T-cell (primary cell): ENCODE results near the gene ACTL6B. TPM values are rescaled to one million over a fixed set of nuclear protein-coding genes. Genes with fewer than 3 reads are reported as not detected.

Experiments
- ATAC-seq, 4 experiments: fragments of 200-7000 bp in 3 of 4; fragments of 150-1000 bp in 1 of 4; cut with Tn5 transposase; replicated peaks in 1 of 4; 1 replicate in 3 of 4; 2 replicates in 1 of 4; pipeline ENCODE4 v1.10.0; 2021; ENCODE audit warnings: moderate library complexity in 3 of 4, mild to moderate bottlenecking in 2 of 4, moderate number of reproducible peaks in 1 of 4
- CTCF ChIA-PET, 2 donors: fragments of 300-600 bp; sonication (Branson Sonifier 250); formaldehyde crosslinking; loops; one replicate each; lab custom pipeline; 2022; ENCODE audit warnings: antibody characterized with exemption in 2 of 2; lab: Charles Lee
- POLR2A ChIA-PET, 2 donors: fragments of 300-600 bp; sonication (Branson Sonifier 250); formaldehyde crosslinking; loops; one replicate each; lab custom pipeline; 2022; ENCODE audit warnings: antibody characterized with exemption in 2 of 2; lab: Charles Lee
- DNase-seq, 35 experiments: peaks; one replicate each; pipeline versions ENCODE4 v3.0.0 to v3.0.0-alpha.2; 2013 to 2023
- H3K27ac ChIP-seq: one replicate; pipeline ENCODE4 v1.5.1; 2013; ENCODE audit warnings: low read length
- H3K27me3 ChIP-seq, 2 experiments: replicated peaks in 1 of 2; 1 replicate in 1 of 2; 2 replicates in 1 of 2; pipeline versions ENCODE4 v1.6.1 to v1.7.0; 2013; ENCODE audit warnings: low read length in 1 of 2, mixed read lengths in 1 of 2; ENCODE audit not compliant: control insufficient read depth in 2 of 2, insufficient read depth in 2 of 2; ENCODE audit errors: extremely low read depth in 1 of 2
- H3K36me3 ChIP-seq, 2 donors: 1 replicate in 1 of 2; 2 replicates in 1 of 2; pipeline versions ENCODE4 v1.6.1 to v1.7.0; 2013; ENCODE audit warnings: low read length in 1 of 2; ENCODE audit not compliant: control insufficient read depth in 2 of 2, insufficient read depth in 1 of 2; ENCODE audit errors: extremely low read depth in 1 of 2
- H3K4me1 ChIP-seq, 2 experiments: 1 replicate in 1 of 2; 2 replicates in 1 of 2; pipeline versions ENCODE4 v1.6.1 to v1.7.0; 2013; ENCODE audit warnings: low read length in 2 of 2, mixed read lengths in 1 of 2; ENCODE audit not compliant: insufficient read depth in 2 of 2, control insufficient read depth in 1 of 2; ENCODE audit errors: extremely low read depth in 1 of 2
- H3K4me3 ChIP-seq, 2 donors: 1 replicate in 1 of 2; 2 replicates in 1 of 2; pipeline versions ENCODE4 v1.5.1 to v1.7.0; 2013; ENCODE audit warnings: mild to moderate bottlenecking in 2 of 2, low read length in 1 of 2, moderate library complexity in 1 of 2; ENCODE audit not compliant: control insufficient read depth in 1 of 2; ENCODE audit errors: extremely low read depth in 1 of 2
- H3K9me3 ChIP-seq: 2 replicates; pipeline ENCODE4 v1.7.0; 2013
- H3K27ac Mint-ChIP-seq, 2 donors: one replicate each; pipeline ENCODE4 v1.8.0; 2020 to 2021; ENCODE audit warnings: mild to moderate bottlenecking in 2 of 2, mixed read lengths in 2 of 2
- H3K27me3 Mint-ChIP-seq, 2 donors: one replicate each; pipeline ENCODE4 v1.8.0; 2021 to 2022; ENCODE audit warnings: mixed read lengths in 2 of 2
- H3K36me3 Mint-ChIP-seq: one replicate; pipeline ENCODE4 v1.8.0; 2021; ENCODE audit warnings: mixed read lengths
- H3K4me1 Mint-ChIP-seq, 3 donors: one replicate each; pipeline ENCODE4 v1.8.0; 2020 to 2022; ENCODE audit warnings: mixed read lengths in 3 of 3, mild to moderate bottlenecking in 1 of 3
- H3K4me3 Mint-ChIP-seq, 3 donors: one replicate each; pipeline ENCODE4 v1.8.0; 2020 to 2022; ENCODE audit warnings: mild to moderate bottlenecking in 3 of 3, mixed read lengths in 3 of 3, moderate library complexity in 3 of 3
- H3K9me3 Mint-ChIP-seq, 3 donors: one replicate each; pipeline ENCODE4 v1.8.0; 2020 to 2022; ENCODE audit warnings: mixed read lengths in 3 of 3
- WGBS: methylation state at CpG from one replicate; pipeline ENCODE4 v1.1.5; 2013; ENCODE audit warnings: missing lambda C conversion rate; ENCODE audit not compliant: insufficient coverage; 5-methylcytosine and 5-hydroxymethylcytosine counted together
- total RNA-seq, 35 experiments: library from RNA in 6 of 35; stranded (reverse) in 6 of 35; fragments of 120-200 nt in 1 of 35; gene quantifications; one replicate each; pipeline versions ENCODE4 v1.2.1 to v1.2.4 and lab custom pipeline; 2013 to 2026

The ACTL6B gene
- total RNA-seq, 5 donors from 2014 or later (not counting 1 experiment from before 2014, with no cell fraction given): not detected

DNA sequence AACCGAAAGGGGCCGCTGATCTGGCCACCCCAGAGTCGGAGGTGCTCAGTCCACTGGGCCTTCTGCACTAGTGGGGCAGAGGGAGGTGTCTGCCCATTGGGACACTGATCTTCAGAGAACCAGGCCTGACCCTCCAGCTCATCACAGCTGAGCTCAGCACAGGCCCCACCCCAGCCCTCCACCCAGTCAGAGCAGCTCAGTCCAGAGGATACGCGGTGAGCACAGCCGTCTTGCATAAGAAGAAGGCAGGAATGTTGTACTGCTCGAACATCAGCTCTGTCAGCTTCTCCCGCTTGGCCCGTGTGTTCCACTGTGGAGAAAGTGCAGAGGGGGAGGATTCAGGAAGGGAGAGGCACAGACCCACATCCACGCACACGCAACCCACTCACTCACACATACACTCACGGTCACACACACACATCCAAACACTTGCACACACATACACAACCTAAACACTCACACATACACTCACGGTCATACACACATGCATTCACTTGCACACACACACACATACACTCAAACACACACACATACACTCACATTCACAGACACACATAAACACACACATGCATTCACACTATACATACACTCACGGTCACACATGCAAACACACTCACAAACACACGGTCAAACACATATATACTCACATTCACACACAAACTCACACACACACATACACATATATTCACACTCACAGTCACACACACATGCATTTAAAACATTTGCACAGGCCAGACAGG, 6.3 kb downstream of the ACTL6B start:
- H3K4me1 ChIP-seq: no peaks in the 10 kb centered on the region
- Mint-ChIP-seq H3K27ac (no peak overlapping the region), H3K9me3 (no peaks in the 10 kb centered on the region), H3K4me3 (no peak overlapping the region), H3K27me3 (peaks cover 25 to 43% of the 10 kb centered on the region in 2 donors), H3K36me3 (no peaks in the 10 kb centered on the region), H3K4me1 (peaks cover 0 to 2% (median 2%) of the 10 kb centered on the region in 3 donors)
- no peak for ATAC-seq
- DNase-seq: no peak
- CTCF ChIA-PET: interaction anchor here in 1 of 2 donors (0.5 to 0.6 kb wide), 2 partner anchors 14 to 430 kb away, joined by 3 read pairs; no protein-coding TSS in a partner anchor
- H3K4me3 ChIP-seq: no peak overlapping the region
- POLR2A ChIA-PET: no interaction called here
- H3K27me3 ChIP-seq: peaks cover 3 to 74% of the 10 kb centered on the region in 2 experiments
- 88% methylated on average over 6 of the region's 15 CpGs for WGBS
- no peak overlapping the region for H3K27ac ChIP-seq
- H3K36me3 ChIP-seq: no peaks in the 10 kb centered on the region
- H3K9me3 ChIP-seq: no peaks in the 10 kb centered on the region

DNA sequence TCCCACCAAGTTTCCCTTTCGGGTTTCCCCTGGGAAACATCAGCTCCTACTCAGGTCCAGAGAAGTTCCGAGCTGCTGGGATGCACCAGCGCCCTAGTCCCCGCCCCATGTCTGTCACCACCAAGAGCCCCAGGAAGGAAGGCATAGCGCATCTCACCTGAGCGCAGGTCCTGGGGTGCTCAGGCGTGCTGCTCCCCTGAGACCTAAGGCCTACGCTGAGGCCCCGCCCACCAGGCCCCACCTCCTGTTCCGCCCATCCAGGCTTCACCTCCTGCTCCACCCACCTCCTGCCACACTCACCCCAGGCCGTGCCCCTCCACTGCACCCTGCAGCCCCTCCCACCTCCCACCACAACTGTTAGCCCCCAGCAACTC, 13.7 kb downstream of the ACTL6B start:
- peaks cover 0 to 13% of the 10 kb centered on the region in 2 donors for H3K27me3 Mint-ChIP-seq
- H3K36me3 Mint-ChIP-seq: no peaks in the 10 kb centered on the region

DNA sequence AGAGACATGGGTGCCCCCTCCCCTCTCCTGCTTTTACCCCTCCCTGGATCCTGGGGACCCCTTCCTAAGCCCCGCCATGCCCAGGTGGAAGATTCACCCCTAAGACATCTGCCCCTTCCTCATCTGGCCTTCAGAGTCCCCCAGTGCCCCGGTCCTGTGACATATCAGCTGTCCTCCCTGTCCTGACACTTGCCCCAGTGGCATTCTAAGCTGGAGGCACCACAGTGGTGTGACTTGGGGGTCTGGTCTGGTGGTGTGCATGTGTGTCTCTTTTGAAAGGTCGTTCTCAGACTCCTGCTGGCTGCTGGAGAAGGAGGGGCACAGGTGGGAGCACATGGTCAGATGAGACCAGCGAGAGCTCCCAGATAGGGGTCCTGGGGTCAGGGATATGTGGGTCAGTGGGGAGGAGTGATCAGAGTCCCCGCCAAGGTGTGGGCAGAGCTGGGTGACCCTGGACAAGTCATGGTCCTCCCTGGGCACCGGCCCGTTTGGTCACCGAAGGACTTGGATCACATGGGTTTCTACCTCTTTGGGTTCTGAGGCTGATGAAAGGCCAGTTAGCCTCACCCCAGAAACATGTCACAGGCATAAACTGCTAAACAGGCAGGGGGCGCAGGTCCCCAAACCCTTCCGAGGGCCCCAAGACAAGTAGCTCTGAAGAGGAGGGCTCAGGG, 14.3 kb downstream of the ACTL6B start:
- Mint-ChIP-seq H3K36me3 (no peaks in the 10 kb centered on the region), H3K4me1 (peaks cover 0 to 3% (median 0%) of the 10 kb centered on the region in 3 donors), H3K27me3 (peaks cover 0 to 10% of the 10 kb centered on the region in 2 donors), H3K27ac (no peak overlapping the region), H3K9me3 (no peaks in the 10 kb centered on the region), H3K4me3 (no peak overlapping the region)
- H3K4me1 ChIP-seq: peaks cover 0 to 2% of the 10 kb centered on the region in 2 experiments
- no peak for DNase-seq
- H3K27ac ChIP-seq: no peak overlapping the region
- ChIA-PET POLR2A (interaction anchor here in 1 of 2 donors (0.6 kb wide), 1 partner anchor 147 kb away, joined by 3 read pairs; no protein-coding TSS in a partner anchor), CTCF (no interaction called here)
- 87% methylated on average over 8 of the region's 10 CpGs for whole genome bisulfite sequencing
- no peak for ATAC-seq
- no peaks in the 10 kb centered on the region for H3K36me3 ChIP-seq
- H3K9me3 ChIP-seq: no peaks in the 10 kb centered on the region
- H3K27me3 ChIP-seq: peaks cover 0 to 34% of the 10 kb centered on the region in 2 experiments
- no peak overlapping the region for H3K4me3 ChIP-seq

More for the DNA sequence above, 13.7 kb downstream of the ACTL6B start:
- DNase-seq (peak in 5 of 35 experiments; percentile 11 to 25 (median 20)), ATAC-seq (peak; percentile 31 to 57 (median 54))
- ChIA-PET CTCF (no interaction called here), POLR2A (interaction anchor here in 1 of 2 donors (0.6 kb wide), 1 partner anchor 147 kb away, joined by 3 read pairs; no protein-coding TSS in a partner anchor)
- Histone ChIP-seq H3K4me1 (peaks cover 0 to 2% of the 10 kb centered on the region in 2 experiments), H3K36me3 (no peaks in the 10 kb centered on the region), H3K4me3 (no peak overlapping the region), H3K27ac (no peak overlapping the region), H3K27me3 (peaks cover 0 to 40% of the 10 kb centered on the region in 2 experiments), H3K9me3 (no peaks in the 10 kb centered on the region)
- Mint-ChIP-seq H3K27ac (no peak overlapping the region), H3K4me1 (peaks cover 0 to 3% (median 0%) of the 10 kb centered on the region in 3 donors), H3K9me3 (no peaks in the 10 kb centered on the region), H3K4me3 (no peak overlapping the region)
- 71% methylated on average over 11 of the region's 11 CpGs for WGBS

DNA sequence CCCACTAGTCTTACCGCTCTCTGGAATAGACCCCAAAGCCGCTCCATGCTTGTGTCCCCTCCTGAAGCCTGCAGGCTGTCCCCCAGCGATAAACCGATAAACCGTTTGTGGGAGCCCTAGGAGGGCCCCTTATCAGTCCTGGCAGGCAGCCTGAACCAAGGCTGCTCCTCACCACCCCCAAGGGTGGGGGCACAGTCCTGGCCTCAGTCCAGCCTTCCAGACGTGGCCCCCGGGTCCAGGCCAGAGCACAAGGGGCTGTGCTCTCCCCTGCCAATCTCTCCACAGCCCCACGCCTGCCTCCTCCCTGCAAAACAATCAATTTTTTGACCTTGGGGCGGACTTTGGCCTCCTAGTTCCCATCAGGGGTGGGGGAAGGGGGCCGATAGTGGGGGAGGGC, 14.8 kb downstream of the ACTL6B start, which contains the start of gene TFR2:
TSS of gene TFR2 (minus strand) at position 90 of the 397 bp plus-strand sequence. CDS start at position 47, 43 bp downstream.
- ChIA-PET CTCF (no interaction called here), POLR2A (no interaction called here)
- peaks cover 0 to 3% (median 0%) of the 10 kb centered on the region in 3 donors for H3K4me1 Mint-ChIP-seq
- H3K9me3 ChIP-seq: no peaks in the 10 kb centered on the region
- peaks cover 3% of the 10 kb centered on the region for H3K36me3 Mint-ChIP-seq
- peaks cover 0 to 29% of the 10 kb centered on the region in 2 experiments for H3K27me3 ChIP-seq
- no peaks in the 10 kb centered on the region for H3K9me3 Mint-ChIP-seq
- DNase-seq (no peak), ATAC-seq (no peak)
- no peaks in the 10 kb centered on the region for H3K36me3 ChIP-seq
- peaks cover 0 to 10% of the 10 kb centered on the region in 2 donors for H3K27me3 Mint-ChIP-seq
- H3K4me3 ChIP-seq: no peak within 1 kb of the TSS
- no peak within 1 kb of the TSS for H3K27ac Mint-ChIP-seq
- peaks cover 0 to 2% of the 10 kb centered on the region in 2 experiments for H3K4me1 ChIP-seq
- H3K4me3 Mint-ChIP-seq: no peak within 1 kb of the TSS
- WGBS: 78% methylated on average over 5 of the region's 10 CpGs
- H3K27ac ChIP-seq: no peak within 1 kb of the TSS

DNA sequence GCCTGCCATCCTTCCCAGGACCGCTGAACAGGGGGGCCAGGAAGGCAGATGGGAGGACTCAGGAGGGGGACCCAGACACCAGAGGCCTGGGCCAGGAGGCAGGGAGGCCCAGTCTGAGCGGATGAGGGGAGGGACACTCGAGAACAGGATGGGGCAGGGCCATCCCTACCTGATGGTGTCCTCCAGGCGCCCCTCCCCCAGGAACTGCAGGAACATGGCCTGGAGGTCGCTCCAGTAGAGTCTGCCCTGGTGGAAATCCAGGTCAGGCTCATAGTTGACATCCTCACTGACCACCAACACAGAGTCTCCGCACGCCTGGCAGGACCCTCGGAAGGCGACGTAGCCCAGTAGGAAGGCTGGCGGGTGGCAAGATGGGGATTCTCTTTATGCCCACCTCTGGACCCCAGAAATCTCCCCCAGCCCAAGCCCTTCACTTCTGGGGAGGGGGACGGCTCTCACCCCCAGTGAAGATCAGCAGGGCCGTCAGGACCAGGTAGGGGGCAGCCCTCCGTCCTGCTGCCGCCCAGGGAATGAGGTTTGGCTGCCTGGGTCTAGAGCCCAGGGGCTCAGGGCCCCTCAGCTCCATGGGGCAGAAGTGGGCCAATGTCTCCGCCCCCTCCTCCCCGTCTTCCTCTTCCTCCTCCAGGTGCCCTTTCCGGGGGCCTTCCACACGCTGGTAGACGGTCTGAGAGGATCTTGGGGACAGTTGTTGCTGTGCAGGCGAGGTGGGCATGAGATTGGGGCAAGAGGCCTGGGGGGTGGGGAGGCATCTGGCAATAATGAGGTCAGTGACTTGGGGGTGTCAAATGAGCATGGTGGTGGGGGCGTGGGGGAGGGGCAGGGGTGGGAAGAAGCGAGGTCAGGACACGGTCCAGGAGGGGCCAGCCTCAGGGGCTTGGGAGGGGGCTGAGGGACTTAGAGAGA, 15.5 kb downstream of the ACTL6B start:
- H3K36me3 Mint-ChIP-seq: peaks cover 3% of the 10 kb centered on the region
- DNase-seq (no peak), ATAC-seq (no peak)
- Histone ChIP-seq H3K36me3 (no peaks in the 10 kb centered on the region), H3K9me3 (no peaks in the 10 kb centered on the region), H3K4me3 (no peak overlapping the region), H3K27ac (no peak overlapping the region), H3K27me3 (peaks cover 0 to 24% of the 10 kb centered on the region in 2 experiments), H3K4me1 (peaks cover 0 to 2% of the 10 kb centered on the region in 2 experiments)
- peaks cover 0 to 3% (median 0%) of the 10 kb centered on the region in 3 donors for H3K4me1 Mint-ChIP-seq
- ChIA-PET CTCF (no interaction called here), POLR2A (no interaction called here)
- no peaks in the 10 kb centered on the region for H3K9me3 Mint-ChIP-seq
- no peak overlapping the region for H3K4me3 Mint-ChIP-seq
- peaks cover 0 to 5% of the 10 kb centered on the region in 2 donors for H3K27me3 Mint-ChIP-seq
- 92% methylated on average over 12 of the region's 24 CpGs for WGBS
- H3K27ac Mint-ChIP-seq: no peak overlapping the region
